GM13976 (cell line): Measurements from ENCODE around the gene GRIK2.

Source experiments
- DNase-seq: peaks from one replicate; pipeline ENCODE4 v3.0.0; 2012; ENCODE audit warnings: low spot score
- CTCF ChIP-seq: IDR thresholded peaks from 2 replicates; pipeline ENCODE4 v1.5.1; 2012; ENCODE audit warnings: borderline replicate concordance, mild to moderate bottlenecking; ENCODE audit not compliant: insufficient read depth; ENCODE audit errors: extremely low read depth, missing control alignments, control extremely low read depth
- in situ Hi-C: fragments of 300-500 bp; cut with MboI; formaldehyde crosslinking; loops from one replicate; pipeline ENCODE4 v1.12.0; 2022; ENCODE audit warnings: low sequenced_read_pairs, mixed read lengths, inconsistent platforms; ENCODE audit not compliant: unreplicated experiment

The GRIK2 gene

GRCh38 chr6:101816716-101817115 is 423.2 kb downstream of the GRIK2 start:
- TF ChIP-seq CTCF, result no peak
- DNase-seq, result no peak
- in situ Hi-C loops, result no loop called here

DNA sequence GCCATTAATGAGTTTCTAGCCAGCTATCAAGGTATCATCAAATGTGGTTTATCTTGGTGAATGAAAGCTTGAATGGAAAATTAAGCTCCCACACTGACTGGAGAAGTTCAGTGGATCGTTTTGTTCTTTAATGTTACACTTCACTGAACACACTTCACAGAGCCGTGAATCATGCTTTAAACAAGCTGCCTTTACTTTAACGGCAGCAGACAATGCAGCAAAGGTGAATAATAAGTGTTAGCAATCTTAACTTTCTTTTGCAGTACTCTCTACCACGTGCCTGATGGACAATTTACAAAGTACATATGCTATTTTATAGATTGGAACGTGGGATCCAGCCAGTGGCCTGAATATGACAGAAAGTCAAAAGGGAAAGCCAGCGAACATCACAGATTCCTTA is 424.5 kb downstream of the GRIK2 start:
- no peak for TF ChIP-seq CTCF
- in situ Hi-C loops, result no loop called here
- DNase-seq, result no peak

- in situ Hi-C loops, result no loop called here
- DNase-seq, result no peak
- no peak for TF ChIP-seq CTCF
Measured at GRCh38 chr6:101824551-101825345, 431.2 kb downstream of the GRIK2 start.

DNA sequence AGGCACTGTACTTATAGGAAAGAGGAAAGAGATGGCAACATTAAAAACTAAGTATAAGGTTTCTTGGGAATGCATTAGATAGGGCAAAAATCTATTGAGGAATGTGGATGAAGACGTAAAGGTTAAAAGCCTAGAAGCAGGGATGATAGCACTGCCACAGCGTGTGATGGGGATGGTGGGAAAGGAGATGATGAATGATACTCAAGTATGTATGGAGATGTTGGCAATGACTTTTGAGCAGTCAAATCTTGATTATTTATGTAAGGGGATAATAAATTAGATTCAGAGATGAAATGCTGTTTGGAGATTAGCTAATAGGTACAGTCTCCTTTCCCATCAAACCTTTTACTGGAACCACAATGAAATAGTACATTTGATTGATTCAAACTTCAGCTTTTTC is 432.8 kb downstream of the GRIK2 start:
- in situ Hi-C loops, result no loop called here
- no peak for TF ChIP-seq CTCF
- no peak for DNase-seq

DNA sequence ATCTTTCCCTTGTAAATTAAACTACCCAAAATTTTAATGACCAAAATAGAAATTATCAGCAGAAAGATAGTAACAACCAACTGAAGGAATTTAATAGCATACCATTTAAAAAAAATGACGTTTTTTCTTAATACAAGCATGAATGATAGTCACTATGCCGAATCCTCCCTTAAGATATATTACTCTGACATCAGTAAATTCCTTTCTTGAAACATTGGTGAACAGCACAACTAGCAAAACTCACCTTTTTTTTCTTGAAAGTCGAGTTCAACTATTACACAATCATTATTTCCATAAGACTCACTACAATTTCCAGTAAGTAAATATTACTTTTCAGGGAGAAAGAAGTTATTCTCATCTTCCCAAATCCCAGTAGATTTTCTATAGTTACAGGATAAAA is 433.2 kb downstream of the GRIK2 start:
- in situ Hi-C loops, result no loop called here
- no peak for DNase-seq

DNA sequence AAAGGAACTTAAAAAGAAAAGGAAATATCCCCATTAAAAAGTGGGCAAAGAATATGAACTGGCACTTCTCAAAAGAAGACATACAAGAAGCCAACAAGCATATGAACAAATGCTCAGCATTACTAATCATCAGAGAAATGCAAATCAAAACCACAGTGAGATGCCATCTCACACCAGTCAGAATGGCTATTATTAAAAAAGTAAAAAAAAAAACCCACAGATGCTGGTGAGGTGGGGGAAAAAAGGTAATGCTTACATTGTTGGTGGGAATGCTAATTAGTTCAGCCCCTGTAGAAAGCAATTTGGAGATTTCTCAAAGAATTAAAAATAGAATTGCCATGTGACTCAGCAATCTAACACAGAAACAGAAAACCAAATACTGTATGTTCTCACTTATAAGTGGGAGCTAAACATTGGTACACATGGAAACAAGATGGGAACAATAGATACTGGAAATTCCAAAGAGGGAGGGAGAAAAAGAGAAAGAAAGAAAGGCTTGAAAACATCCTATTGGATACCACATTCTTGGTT is 437.1 kb downstream of the GRIK2 start:
- no peak for TF ChIP-seq CTCF
- DNase-seq, result no peak
- in situ Hi-C loops, result no loop called here

More for the DNA sequence above, 433.2 kb downstream of the GRIK2 start:
- no peak for TF ChIP-seq CTCF
